ENCODE measurements around the gene MET.

MET gene

GRCh38 chr7:116687801-116688201, 15.8 kb downstream of the MET start:
- Histone ChIP-seq H3K36me3 (no peaks in the 10 kb centered on the region), H3K9me3 (no peaks in the 10 kb centered on the region), H3K4me3 (ENCODE audit: low read depth, low read length) (no peak overlapping the region), H3K27me3 (no peaks in the 10 kb centered on the region; the same call in 1 of the 2 replicates), H3K4me1 (no peaks in the 10 kb centered on the region)
- TF ChIP-seq, protein P1, sequence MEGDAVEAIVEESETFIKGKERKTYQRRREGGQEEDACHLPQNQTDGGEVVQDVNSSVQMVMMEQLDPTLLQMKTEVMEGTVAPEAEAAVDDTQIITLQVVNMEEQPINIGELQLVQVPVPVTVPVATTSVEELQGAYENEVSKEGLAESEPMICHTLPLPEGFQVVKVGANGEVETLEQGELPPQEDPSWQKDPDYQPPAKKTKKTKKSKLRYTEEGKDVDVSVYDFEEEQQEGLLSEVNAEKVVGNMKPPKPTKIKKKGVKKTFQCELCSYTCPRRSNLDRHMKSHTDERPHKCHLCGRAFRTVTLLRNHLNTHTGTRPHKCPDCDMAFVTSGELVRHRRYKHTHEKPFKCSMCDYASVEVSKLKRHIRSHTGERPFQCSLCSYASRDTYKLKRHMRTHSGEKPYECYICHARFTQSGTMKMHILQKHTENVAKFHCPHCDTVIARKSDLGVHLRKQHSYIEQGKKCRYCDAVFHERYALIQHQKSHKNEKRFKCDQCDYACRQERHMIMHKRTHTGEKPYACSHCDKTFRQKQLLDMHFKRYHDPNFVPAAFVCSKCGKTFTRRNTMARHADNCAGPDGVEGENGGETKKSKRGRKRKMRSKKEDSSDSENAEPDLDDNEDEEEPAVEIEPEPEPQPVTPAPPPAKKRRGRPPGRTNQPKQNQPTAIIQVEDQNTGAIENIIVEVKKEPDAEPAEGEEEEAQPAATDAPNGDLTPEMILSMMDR (IDR thresholded peaks at IDR 0.05; ENCODE audit: low read depth, low read length): no peak
- no peak for DNase-seq

GRCh38 chr7:116689790-116690259, 17.8 kb downstream of the MET start:
- no peaks in the 10 kb centered on the region for H3K4me1 ChIP-seq
- H3K9me3 ChIP-seq: no peaks in the 10 kb centered on the region
- no peaks in the 10 kb centered on the region for H3K36me3 ChIP-seq
- no peak overlapping the region for H3K4me3 ChIP-seq (ENCODE audit: low read depth, low read length)
- H3K27me3 ChIP-seq: no peaks in the 10 kb centered on the region; the same call in 1 of the 2 replicates
- TF ChIP-seq, protein P1 (IDR thresholded peaks at IDR 0.05; ENCODE audit: low read depth, low read length): no peak
- no peak for DNase-seq

GRCh38 chr7:116691664-116692063, 19.7 kb downstream of the MET start:
- H3K36me3 ChIP-seq: no peaks in the 10 kb centered on the region
- no peaks in the 10 kb centered on the region for H3K4me1 ChIP-seq
- DNase-seq: no peak
- no peak overlapping the region for H3K4me3 ChIP-seq (ENCODE audit: low read depth, low read length)
- no peaks in the 10 kb centered on the region for H3K9me3 ChIP-seq
- TF ChIP-seq, protein P1 (IDR thresholded peaks at IDR 0.05; ENCODE audit: low read depth, low read length): no peak
- no peaks in the 10 kb centered on the region; the same call in 1 of the 2 replicates for H3K27me3 ChIP-seq

GRCh38 chr7:116692401-116693308, 20.7 kb downstream of the MET start:
- TF ChIP-seq, protein P1 (IDR thresholded peaks at IDR 0.05; ENCODE audit: low read depth, low read length): no peak
- no peak for DNase-seq
- H3K9me3 ChIP-seq: no peaks in the 10 kb centered on the region
- no peaks in the 10 kb centered on the region for H3K4me1 ChIP-seq
- H3K36me3 ChIP-seq: no peaks in the 10 kb centered on the region
- H3K4me3 ChIP-seq (ENCODE audit: low read depth, low read length): no peak overlapping the region
- no peaks in the 10 kb centered on the region for H3K27me3 ChIP-seq

DNA sequence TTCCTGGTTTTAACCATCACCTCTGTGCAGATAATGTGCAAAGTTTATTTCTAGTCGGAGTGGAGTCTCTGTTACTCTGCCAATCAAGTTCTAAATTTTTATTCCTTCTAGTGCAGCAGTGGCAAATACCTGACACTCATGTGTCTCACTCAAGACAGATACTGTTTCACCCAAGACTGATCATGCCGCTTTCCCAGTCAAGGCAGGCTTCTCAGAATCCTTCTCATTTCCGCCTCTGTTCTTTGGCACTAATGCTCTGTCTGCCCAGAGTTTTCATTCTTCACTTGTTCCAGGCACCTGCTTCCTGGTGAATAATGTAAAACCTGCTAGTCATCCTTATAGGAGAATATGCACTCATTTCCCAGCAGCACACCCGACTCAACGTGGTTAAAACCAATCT, 24.7 kb downstream of the MET start:
- H3K27me3 ChIP-seq: no peaks in the 10 kb centered on the region
- TF ChIP-seq, protein P1 (IDR thresholded peaks at IDR 0.05; ENCODE audit: low read depth, low read length): no peak
- H3K4me3 ChIP-seq (ENCODE audit: low read depth, low read length): no peak overlapping the region
- H3K36me3 ChIP-seq: no peaks in the 10 kb centered on the region
- no peaks in the 10 kb centered on the region for H3K4me1 ChIP-seq
- DNase-seq: no peak
- H3K9me3 ChIP-seq: no peaks in the 10 kb centered on the region

- no peaks in the 10 kb centered on the region for H3K27me3 ChIP-seq
- H3K36me3 ChIP-seq: no peaks in the 10 kb centered on the region
- H3K9me3 ChIP-seq: no peaks in the 10 kb centered on the region
- H3K4me1 ChIP-seq: no peaks in the 10 kb centered on the region
- H3K4me3 ChIP-seq (ENCODE audit: low read depth, low read length): no peak overlapping the region
- DNase-seq: no peak
- TF ChIP-seq, protein P1 (IDR thresholded peaks at IDR 0.05; ENCODE audit: low read depth, low read length): no peak
These were observed 25.2 kb downstream of the MET start for GRCh38 chr7:116697152-116697551.

Data from BE2C (cell line).